Ovary (tissue), 9 donors: ENCODE data around the gene TECPR2. TPM values are rescaled to one million over a fixed set of nuclear protein-coding genes. Genes with fewer than 3 reads are reported as not detected.

ENCODE experiments used
- DNase-seq, 5 donors: peaks; one replicate each; pipeline ENCODE4 v3.0.0-alpha.2; 2019 to 2020
- H3K27ac ChIP-seq, 2 donors: fragments of 200-600 bp; one replicate each; pipeline versions ENCODE4 v1.5.1 to v1.8.0; 2019 to 2022
- H3K27me3 ChIP-seq: fragments of 200-600 bp; one replicate; pipeline ENCODE4 v1.8.0; 2022
- H3K36me3 ChIP-seq: fragments of 200-600 bp; sonication (generic); one replicate; pipeline ENCODE4 v1.5.1; 2019
- H3K4me1 ChIP-seq: one replicate; pipeline ENCODE4 v1.8.1; 2013; ENCODE audit warnings: mild to moderate bottlenecking, moderate library complexity; ENCODE audit not compliant: insufficient read depth
- H3K4me3 ChIP-seq: fragments of 200-600 bp; sonication (generic); one replicate; pipeline ENCODE4 v1.5.1; 2017
- H3K9me3 ChIP-seq, 2 donors: fragments of 200-600 bp in 1 of 2; sonication (generic) in 1 of 2; one replicate each; pipeline versions ENCODE4 v1.5.1 to v1.8.1; 2013 to 2019; ENCODE audit warnings: mild to moderate bottlenecking in 1 of 2, moderate library complexity in 1 of 2
- EP300 ChIP-seq: sonication (generic); formaldehyde crosslinking; IDR thresholded peaks from one replicate; pipeline ENCODE4 v1.6.1; 2017; ENCODE audit warnings: antibody characterized with exemption
- POLR2A ChIP-seq: fragments of 450-650 bp; IDR thresholded peaks from one replicate; pipeline ENCODE4 v1.6.1; 2017; ENCODE audit warnings: antibody characterized with exemption, mild to moderate bottlenecking, moderate library complexity
- WGBS, 3 donors: extraction: QIAGEN DNeasy Blood & Tissue Kit in 1 of 3; methylation state at CpG; one replicate each; pipeline versions ENCODE4 v1.1.5 to v1.1.7; 2013 to 2017; 5-methylcytosine and 5-hydroxymethylcytosine counted together
- intact Hi-C, 4 donors: fragments of 100-400 bp; cut with DNase I; formaldehyde crosslinking; loops; one replicate each; pipeline versions ENCODE4 v1.11.0 to v1.15.1; 2022 to 2023
- polyA plus RNA-seq, 2 donors: library from polyadenylated mRNA; stranded (reverse); fragments of 200-250 nt in 1 of 2; fragments of 350-450 nt in 1 of 2; fragmentation: Illumina TruSeq in 1 of 2; extraction: RNeasy Lipid Tissue Mini Kit (QIAGEN cat#74804) in 1 of 2; gene quantifications; one replicate each; pipeline ENCODE4 v1.2.3, GENCODE V29; 2013 to 2014
- total RNA-seq, 7 donors: library from RNA; depleted of rRNA in 2 of 7; stranded (reverse); fragments of >200 nt in 2 of 7; fragmentation: NEBNext Ultra II Directional in 3 of 7; extraction: Animal tissue kit (Norgen Biotek cat#: 25700) in 3 of 7; gene quantifications; one replicate each; pipeline versions ENCODE4 v1.1.0 to v1.2.4, GENCODE V29; 2016 to 2023
- TF ChIP-seq, protein P1 (sequence below), 3 donors: fragments of 450-650 bp in 2 of 3; fragments of 200-600 bp in 1 of 3; IDR thresholded peaks; one replicate each; pipeline versions ENCODE4 v1.5.1 to v1.8.0; 2016 to 2022; ENCODE audit warnings: antibody characterized with exemption in 3 of 3, mild to moderate bottlenecking in 1 of 3
- donor health status: DM: no; HTN: no; CAD: no; lungs with moderate emphysema.
- donor health status: DM: no; HTN: no; CAD: no.
- donor health status: Bipolar disorder and iron deficiency.
- donor health status: DM: yes; HTN: yes; CAD: no.
- donor health status: DM: no; HTN: no; CAD: no.
- donor health status: DM: yes; HTN: yes; CAD: no.

TECPR2 gene
- total and polyA plus RNA-seq, 9 donors: 8.6 to 29.3 (median 25.8) TPM

- Histone ChIP-seq H3K4me1 (no peaks in the 10 kb centered on the region), H3K27ac (no peak overlapping the region), H3K36me3 (no peaks in the 10 kb centered on the region), H3K4me3 (no peak overlapping the region), H3K27me3 (no peaks in the 10 kb centered on the region), H3K9me3 (no peaks in the 10 kb centered on the region)
- DNase-seq: no peak
- intact Hi-C loops: no loop called here
- TF ChIP-seq, protein P1, sequence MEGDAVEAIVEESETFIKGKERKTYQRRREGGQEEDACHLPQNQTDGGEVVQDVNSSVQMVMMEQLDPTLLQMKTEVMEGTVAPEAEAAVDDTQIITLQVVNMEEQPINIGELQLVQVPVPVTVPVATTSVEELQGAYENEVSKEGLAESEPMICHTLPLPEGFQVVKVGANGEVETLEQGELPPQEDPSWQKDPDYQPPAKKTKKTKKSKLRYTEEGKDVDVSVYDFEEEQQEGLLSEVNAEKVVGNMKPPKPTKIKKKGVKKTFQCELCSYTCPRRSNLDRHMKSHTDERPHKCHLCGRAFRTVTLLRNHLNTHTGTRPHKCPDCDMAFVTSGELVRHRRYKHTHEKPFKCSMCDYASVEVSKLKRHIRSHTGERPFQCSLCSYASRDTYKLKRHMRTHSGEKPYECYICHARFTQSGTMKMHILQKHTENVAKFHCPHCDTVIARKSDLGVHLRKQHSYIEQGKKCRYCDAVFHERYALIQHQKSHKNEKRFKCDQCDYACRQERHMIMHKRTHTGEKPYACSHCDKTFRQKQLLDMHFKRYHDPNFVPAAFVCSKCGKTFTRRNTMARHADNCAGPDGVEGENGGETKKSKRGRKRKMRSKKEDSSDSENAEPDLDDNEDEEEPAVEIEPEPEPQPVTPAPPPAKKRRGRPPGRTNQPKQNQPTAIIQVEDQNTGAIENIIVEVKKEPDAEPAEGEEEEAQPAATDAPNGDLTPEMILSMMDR (IDR thresholded peaks at IDR 0.05): no peak
- TF ChIP-seq POLR2A (no peak), EP300 (no peak)
These were observed 24.3 kb downstream of the TECPR2 start for GRCh38 chr14:102387086-102387485.

- no peak overlapping the region for H3K4me3 ChIP-seq
- TF ChIP-seq, protein P1 (IDR thresholded peaks at IDR 0.05): no peak
- TF ChIP-seq EP300 (no peak), POLR2A (no peak)
- H3K27ac ChIP-seq: no peak overlapping the region
- no peak for DNase-seq
- no peaks in the 10 kb centered on the region for H3K4me1 ChIP-seq
- intact Hi-C loops: no loop called here
- 88 to 96% (median 91%) methylated on average over 2 of the region's 2 CpGs for WGBS, 3 donors
- H3K9me3 ChIP-seq: no peaks in the 10 kb centered on the region
- no peaks in the 10 kb centered on the region for H3K36me3 ChIP-seq
- no peaks in the 10 kb centered on the region for H3K27me3 ChIP-seq
These were observed 26.5 kb downstream of the TECPR2 start for GRCh38 chr14:102389246-102389645.

DNA sequence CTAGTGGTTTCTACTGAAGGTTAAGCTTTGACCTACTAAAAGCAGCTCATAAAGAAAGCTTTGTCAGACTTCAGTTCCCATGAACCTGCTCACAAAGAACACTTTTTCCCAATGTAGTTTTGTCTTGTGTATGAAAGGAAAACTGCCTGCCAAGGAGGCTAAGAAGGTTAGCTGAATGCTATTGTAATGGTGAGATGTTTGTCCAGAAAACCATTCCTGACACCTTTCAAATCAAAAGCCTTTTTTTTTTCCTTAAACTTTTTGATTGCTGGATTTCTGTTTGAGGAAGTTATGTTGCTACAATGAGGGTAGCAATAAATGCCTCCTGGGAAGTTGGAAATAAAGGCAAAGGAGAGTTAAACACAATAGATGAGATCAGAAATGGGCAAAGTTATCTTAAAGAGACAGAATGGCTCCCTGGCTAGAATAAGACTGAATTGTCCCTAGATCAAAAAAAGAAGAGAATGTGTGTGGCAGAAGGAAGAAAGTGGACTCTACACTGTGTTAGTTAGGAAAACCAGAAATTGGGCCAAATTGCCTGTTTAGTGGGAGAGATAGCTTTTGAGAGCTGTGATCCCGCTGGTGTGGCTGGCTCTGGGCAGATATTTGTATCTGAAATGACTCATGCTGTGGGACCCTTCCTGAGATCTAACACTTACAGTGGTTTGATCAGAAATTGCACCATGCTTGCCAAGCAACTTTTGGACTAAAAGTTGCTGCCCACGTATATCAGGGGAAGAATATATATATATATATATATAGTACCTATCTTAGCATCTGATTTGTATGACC lies 27.5 kb downstream of the TECPR2 start:
- H3K27me3 ChIP-seq: no peaks in the 10 kb centered on the region
- no peak overlapping the region for H3K27ac ChIP-seq
- H3K4me3 ChIP-seq: no peak overlapping the region
- H3K9me3 ChIP-seq: no peaks in the 10 kb centered on the region
- intact Hi-C loops: loop anchor here in 2 of 4 donors (10.0 kb wide), 2 partner anchors 1515 to 1885 kb away; no protein-coding TSS in a partner anchor
- 37 to 47% (median 37%) methylated on average over 2 of the region's 2 CpGs for WGBS, 3 donors
- H3K4me1 ChIP-seq: no peaks in the 10 kb centered on the region
- DNase-seq: no peak
- TF ChIP-seq POLR2A (no peak), EP300 (no peak)
- TF ChIP-seq, protein P1 (IDR thresholded peaks at IDR 0.05): no peak
- no peaks in the 10 kb centered on the region for H3K36me3 ChIP-seq

DNA sequence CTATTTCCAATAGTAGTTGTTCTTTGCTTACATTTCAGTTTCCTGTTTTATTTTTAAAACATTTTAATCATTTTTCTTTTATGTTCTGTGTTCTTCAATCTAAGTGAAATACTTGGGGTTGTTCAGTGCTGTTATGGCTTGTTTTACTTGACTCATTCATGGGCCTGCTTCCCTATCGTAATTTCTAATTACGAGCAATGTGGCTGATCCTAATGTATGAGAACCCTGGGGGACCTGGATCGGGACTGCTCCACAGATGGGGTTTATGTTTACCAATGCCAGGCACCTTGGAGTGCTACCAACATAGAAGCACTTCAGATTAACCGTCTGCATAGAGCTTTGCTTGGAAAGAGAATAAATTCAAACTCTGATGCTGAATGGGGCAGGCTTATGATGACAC lies 29.8 kb downstream of the TECPR2 start:
- Histone ChIP-seq H3K36me3 (no peaks in the 10 kb centered on the region), H3K9me3 (no peaks in the 10 kb centered on the region), H3K4me1 (no peaks in the 10 kb centered on the region), H3K4me3 (no peak overlapping the region), H3K27ac (no peak overlapping the region), H3K27me3 (no peaks in the 10 kb centered on the region)
- intact Hi-C loops: loop anchor here in 2 of 4 donors (10.0 kb wide), 2 partner anchors 1518 to 1888 kb away; no protein-coding TSS in a partner anchor
- DNase-seq: no peak
- 11 to 37% (median 16%) methylated on average over 4 of the region's 4 CpGs for WGBS, 3 donors
- no peak for TF ChIP-seq EP300
- TF ChIP-seq POLR2A: no peak
- TF ChIP-seq, protein P1 (IDR thresholded peaks at IDR 0.05): no peak
